Measurements from ENCODE around the gene OSBP2.

DNA sequence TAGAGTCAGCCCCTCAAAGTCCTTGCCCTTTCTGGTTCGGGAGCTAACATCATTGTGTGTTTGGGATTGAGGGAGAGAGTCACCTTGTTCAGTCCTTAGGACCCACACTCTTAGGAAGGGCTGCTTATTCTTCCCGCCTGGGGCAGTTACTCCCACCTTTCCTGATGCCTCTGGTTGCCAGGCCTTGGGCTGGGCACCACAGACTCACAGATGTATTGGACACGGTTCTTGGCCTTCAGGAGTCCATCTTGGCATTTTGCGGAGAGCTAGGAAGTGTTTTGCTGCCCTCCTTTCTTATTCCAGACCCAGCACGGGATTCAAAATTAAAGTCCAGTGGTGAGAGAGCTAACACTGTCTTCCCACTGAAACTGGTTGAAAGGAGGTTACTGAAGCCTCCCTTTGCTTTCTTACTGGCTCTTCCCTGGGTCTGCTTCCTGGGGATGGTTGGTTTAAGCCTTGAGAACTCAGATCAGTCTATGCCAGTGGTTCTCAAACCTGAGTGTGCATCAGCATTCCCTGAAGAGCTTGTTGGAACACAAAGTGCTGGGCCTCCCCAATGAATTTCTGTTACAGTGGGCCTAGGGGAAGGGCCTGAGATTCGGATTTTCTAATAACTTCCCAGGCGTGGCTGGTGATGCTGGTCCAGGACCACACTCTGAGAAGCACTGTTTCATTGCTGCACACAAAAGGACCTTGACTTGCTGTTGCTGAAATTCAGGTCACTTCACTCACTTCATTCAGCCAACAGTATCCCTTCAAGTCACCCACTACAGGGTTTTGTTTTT lies 1.4 kb downstream of the OSBP2 start:
- TF ChIP-seq, protein P1, sequence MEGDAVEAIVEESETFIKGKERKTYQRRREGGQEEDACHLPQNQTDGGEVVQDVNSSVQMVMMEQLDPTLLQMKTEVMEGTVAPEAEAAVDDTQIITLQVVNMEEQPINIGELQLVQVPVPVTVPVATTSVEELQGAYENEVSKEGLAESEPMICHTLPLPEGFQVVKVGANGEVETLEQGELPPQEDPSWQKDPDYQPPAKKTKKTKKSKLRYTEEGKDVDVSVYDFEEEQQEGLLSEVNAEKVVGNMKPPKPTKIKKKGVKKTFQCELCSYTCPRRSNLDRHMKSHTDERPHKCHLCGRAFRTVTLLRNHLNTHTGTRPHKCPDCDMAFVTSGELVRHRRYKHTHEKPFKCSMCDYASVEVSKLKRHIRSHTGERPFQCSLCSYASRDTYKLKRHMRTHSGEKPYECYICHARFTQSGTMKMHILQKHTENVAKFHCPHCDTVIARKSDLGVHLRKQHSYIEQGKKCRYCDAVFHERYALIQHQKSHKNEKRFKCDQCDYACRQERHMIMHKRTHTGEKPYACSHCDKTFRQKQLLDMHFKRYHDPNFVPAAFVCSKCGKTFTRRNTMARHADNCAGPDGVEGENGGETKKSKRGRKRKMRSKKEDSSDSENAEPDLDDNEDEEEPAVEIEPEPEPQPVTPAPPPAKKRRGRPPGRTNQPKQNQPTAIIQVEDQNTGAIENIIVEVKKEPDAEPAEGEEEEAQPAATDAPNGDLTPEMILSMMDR (IDR thresholded peaks at IDR 0.05 in 8 of 11, conservative IDR thresholded peaks at IDR 0.05 in 3 of 11), result no peak
- TF ChIP-seq POLR2AphosphoS5 (IDR thresholded peaks at IDR 0.05) (no peak), POLR2A (IDR thresholded peaks at IDR 0.05) (no peak)
